HG02943 (cell line): Measurements from ENCODE around the gene DLGAP1.

ENCODE experiments used
- ATAC-seq: cut with Tn5 transposase; IDR thresholded peaks from one replicate; pipeline ENCODE4 v1.9.1; 2021; ENCODE audit warnings: mild to moderate bottlenecking, low read depth, moderate library complexity; ENCODE audit not compliant: unreplicated experiment

The DLGAP1 gene

GRCh38 chr18:3799515-3799914 is 655.6 kb downstream of the DLGAP1 start:
- no peak for ATAC-seq

GRCh38 chr18:3798032-3798431 is 657.1 kb downstream of the DLGAP1 start:
- no peak for ATAC-seq

GRCh38 chr18:3796434-3796833 is 658.7 kb downstream of the DLGAP1 start:
- ATAC-seq = no peak

- no peak for ATAC-seq
These were observed 660.4 kb downstream of the DLGAP1 start for GRCh38 chr18:3794537-3795348.

- ATAC-seq = no peak
These were observed 661.6 kb downstream of the DLGAP1 start for GRCh38 chr18:3793545-3793944.

GRCh38 chr18:3793111-3793510 is 662.0 kb downstream of the DLGAP1 start:
- no peak for ATAC-seq

GRCh38 chr18:3792711-3793110 is 662.4 kb downstream of the DLGAP1 start:
- ATAC-seq = no peak

- ATAC-seq = no peak
These were observed 663.9 kb downstream of the DLGAP1 start for GRCh38 chr18:3791238-3791637.

- ATAC-seq = no peak
These were observed 664.4 kb downstream of the DLGAP1 start for GRCh38 chr18:3790703-3791102.

- no peak for ATAC-seq
These were observed 665.6 kb downstream of the DLGAP1 start for GRCh38 chr18:3789525-3789924.

GRCh38 chr18:3784949-3785348 is 670.2 kb downstream of the DLGAP1 start:
- ATAC-seq = no peak

GRCh38 chr18:3782901-3783300 is 672.2 kb downstream of the DLGAP1 start:
- ATAC-seq = no peak

GRCh38 chr18:3777719-3778118 is 677.4 kb downstream of the DLGAP1 start:
- no peak for ATAC-seq

- no peak for ATAC-seq
These were observed 678.0 kb downstream of the DLGAP1 start for GRCh38 chr18:3777122-3777521.

GRCh38 chr18:3775996-3776395 is 679.1 kb downstream of the DLGAP1 start:
- ATAC-seq = no peak

- no peak for ATAC-seq
These were observed 681.8 kb downstream of the DLGAP1 start for GRCh38 chr18:3773303-3773702.

GRCh38 chr18:3771121-3771971 is 683.8 kb downstream of the DLGAP1 start:
- ATAC-seq = peak; percentile 92

GRCh38 chr18:3761266-3761665 is 693.8 kb downstream of the DLGAP1 start:
- ATAC-seq = no peak

- no peak for ATAC-seq
These were observed 694.4 kb downstream of the DLGAP1 start for GRCh38 chr18:3760741-3761140.

GRCh38 chr18:3759099-3759498 is 696.0 kb downstream of the DLGAP1 start:
- ATAC-seq = no peak

- ATAC-seq = no peak
These were observed 696.6 kb downstream of the DLGAP1 start for GRCh38 chr18:3758531-3758930.

- ATAC-seq = no peak
These were observed 697.7 kb downstream of the DLGAP1 start for GRCh38 chr18:3757361-3757760.
